Measurements from ENCODE around the gene LIMS1.

- TF ChIP-seq CTCF (IDR thresholded peaks at IDR 0.05; ENCODE audit: low read depth, low read length) (no peak), EZH2phosphoT487 (IDR thresholded peaks at IDR 0.05; ENCODE audit: low read depth) (no peak)
Measured at GRCh38 chr2:108612153-108612513, 77.9 kb downstream of the LIMS1 start.
